ENCODE measurements around the gene CDIPT.
"Not testable (repeated sequence)": the region's sequence is repeated elsewhere in the genome, so short reads cannot be mapped to it uniquely, and the experiment has no call there.

Gene CDIPT

GRCh38 chr16:29894352-29894751 lies 31.3 kb upstream of the CDIPT start:
- Histone ChIP-seq H3K9me3 (ENCODE audit: control insufficient read depth in 2 of 2, low read length in 2 of 2) (no peaks in the 10 kb centered on the region), H3K4me3 (ENCODE audit: low read length in 2 of 2) (no peak overlapping the region), H3K9ac (ENCODE audit: low read length in 2 of 2) (no peak overlapping the region), H3K27me3 (ENCODE audit: control insufficient read depth in 1 of 2, insufficient read depth in 2 of 2, low read length in 2 of 2) (peaks cover 17 to 18% of the 10 kb centered on the region in 2 donors), H3K27ac (ENCODE audit: low read length) (no peak overlapping the region), H3K4me1 (ENCODE audit: control insufficient read depth, insufficient read depth, low read length) (no peaks in the 10 kb centered on the region), H3K36me3 (ENCODE audit: control insufficient read depth in 2 of 2, insufficient read depth in 2 of 2, low read length in 2 of 2) (no peaks in the 10 kb centered on the region)

- H3K9me3 ChIP-seq (ENCODE audit: control insufficient read depth in 2 of 2, low read length in 2 of 2), result no peaks in the 10 kb centered on the region
- no peaks in the 10 kb centered on the region for H3K36me3 ChIP-seq (ENCODE audit: control insufficient read depth in 2 of 2, insufficient read depth in 2 of 2, low read length in 2 of 2)
- H3K9ac ChIP-seq (ENCODE audit: low read length in 2 of 2), result no peak overlapping the region
- H3K4me1 ChIP-seq (ENCODE audit: control insufficient read depth, insufficient read depth, low read length), result no peaks in the 10 kb centered on the region
- H3K27ac ChIP-seq (ENCODE audit: low read length), result no peak overlapping the region
- H3K4me3 ChIP-seq (ENCODE audit: low read length in 2 of 2), result no peak overlapping the region
- H3K27me3 ChIP-seq (ENCODE audit: control insufficient read depth in 1 of 2, insufficient read depth in 2 of 2, low read length in 2 of 2), result peaks cover 14% of the 10 kb centered on the region in 2 donors
These were observed 30.5 kb upstream of the CDIPT start for GRCh38 chr16:29893553-29893952.

- H3K27ac ChIP-seq (ENCODE audit: low read length), result no peak overlapping the region
- no peak overlapping the region for H3K4me3 ChIP-seq (ENCODE audit: low read length in 2 of 2)
- no peaks in the 10 kb centered on the region for H3K9me3 ChIP-seq (ENCODE audit: control insufficient read depth in 2 of 2, low read length in 2 of 2)
- no peaks in the 10 kb centered on the region for H3K36me3 ChIP-seq (ENCODE audit: control insufficient read depth in 2 of 2, insufficient read depth in 2 of 2, low read length in 2 of 2)
- peaks cover 4% of the 10 kb centered on the region in 2 donors for H3K27me3 ChIP-seq (ENCODE audit: control insufficient read depth in 1 of 2, insufficient read depth in 2 of 2, low read length in 2 of 2)
- H3K4me1 ChIP-seq (ENCODE audit: control insufficient read depth, insufficient read depth, low read length), result no peaks in the 10 kb centered on the region
- no peak overlapping the region for H3K9ac ChIP-seq (ENCODE audit: low read length in 2 of 2)
These were observed 29.4 kb upstream of the CDIPT start for GRCh38 chr16:29892458-29892813.

- H3K36me3 ChIP-seq (ENCODE audit: control insufficient read depth in 2 of 2, insufficient read depth in 2 of 2, low read length in 2 of 2), result no peaks in the 10 kb centered on the region
These were observed 28.8 kb upstream of the CDIPT start for GRCh38 chr16:29891525-29892457.

GRCh38 chr16:29889372-29889771 lies 26.3 kb upstream of the CDIPT start:
- not testable (repeated sequence) for H3K9me3 ChIP-seq (ENCODE audit: control insufficient read depth in 2 of 2, low read length in 2 of 2); H3K4me1 ChIP-seq (ENCODE audit: control insufficient read depth, insufficient read depth, low read length); H3K4me3 ChIP-seq (ENCODE audit: low read length in 2 of 2); H3K9ac ChIP-seq (ENCODE audit: low read length in 2 of 2); H3K27ac ChIP-seq (ENCODE audit: low read length); H3K36me3 ChIP-seq (ENCODE audit: control insufficient read depth in 2 of 2, insufficient read depth in 2 of 2, low read length in 2 of 2); H3K27me3 ChIP-seq (ENCODE audit: control insufficient read depth in 1 of 2, insufficient read depth in 2 of 2, low read length in 2 of 2)

More at GRCh38 chr16:29891525-29892457, 28.8 kb upstream of the CDIPT start:
- H3K4me1 ChIP-seq (ENCODE audit: control insufficient read depth, insufficient read depth, low read length), result no peaks in the 10 kb centered on the region
- no peak overlapping the region for H3K4me3 ChIP-seq (ENCODE audit: low read length in 2 of 2)
- H3K9me3 ChIP-seq (ENCODE audit: control insufficient read depth in 2 of 2, low read length in 2 of 2), result no peaks in the 10 kb centered on the region
- H3K27ac ChIP-seq (ENCODE audit: low read length), result no peak overlapping the region
- H3K9ac ChIP-seq (ENCODE audit: low read length in 2 of 2), result no peak overlapping the region
- H3K27me3 ChIP-seq (ENCODE audit: control insufficient read depth in 1 of 2, insufficient read depth in 2 of 2, low read length in 2 of 2), result peaks cover 0 to 2% of the 10 kb centered on the region in 2 donors

- Histone ChIP-seq H3K27me3 (ENCODE audit: control insufficient read depth in 1 of 2, insufficient read depth in 2 of 2, low read length in 2 of 2) (peaks cover 3% of the 10 kb centered on the region in 2 donors), H3K4me3 (ENCODE audit: low read length in 2 of 2) (no peak overlapping the region), H3K9ac (ENCODE audit: low read length in 2 of 2) (no peak overlapping the region), H3K4me1 (ENCODE audit: control insufficient read depth, insufficient read depth, low read length) (no peaks in the 10 kb centered on the region), H3K36me3 (ENCODE audit: control insufficient read depth in 2 of 2, insufficient read depth in 2 of 2, low read length in 2 of 2) (no peaks in the 10 kb centered on the region), H3K27ac (ENCODE audit: low read length) (no peak overlapping the region), H3K9me3 (ENCODE audit: control insufficient read depth in 2 of 2, low read length in 2 of 2) (no peaks in the 10 kb centered on the region)
These were observed 21.0 kb upstream of the CDIPT start for GRCh38 chr16:29883987-29884386.

- Histone ChIP-seq H3K27me3 (ENCODE audit: control insufficient read depth in 1 of 2, insufficient read depth in 2 of 2, low read length in 2 of 2) (peaks cover 19 to 25% of the 10 kb centered on the region in 2 donors), H3K4me3 (ENCODE audit: low read length in 2 of 2) (no peak overlapping the region), H3K27ac (ENCODE audit: low read length) (no peak overlapping the region), H3K36me3 (ENCODE audit: control insufficient read depth in 2 of 2, insufficient read depth in 2 of 2, low read length in 2 of 2) (no peaks in the 10 kb centered on the region), H3K9ac (ENCODE audit: low read length in 2 of 2) (no peak overlapping the region), H3K4me1 (ENCODE audit: control insufficient read depth, insufficient read depth, low read length) (peaks cover 3% of the 10 kb centered on the region), H3K9me3 (ENCODE audit: control insufficient read depth in 2 of 2, low read length in 2 of 2) (no peaks in the 10 kb centered on the region)
These were observed 18.0 kb upstream of the CDIPT start for GRCh38 chr16:29881050-29881449.

GRCh38 chr16:29878172-29878571 lies 15.1 kb upstream of the CDIPT start:
- Histone ChIP-seq H3K27me3 (ENCODE audit: control insufficient read depth in 1 of 2, insufficient read depth in 2 of 2, low read length in 2 of 2) (peaks cover 24 to 25% of the 10 kb centered on the region in 2 donors), H3K4me3 (ENCODE audit: low read length in 2 of 2) (no peak overlapping the region), H3K9me3 (ENCODE audit: control insufficient read depth in 2 of 2, low read length in 2 of 2) (no peaks in the 10 kb centered on the region)

GRCh38 chr16:29877266-29877961 lies 14.4 kb upstream of the CDIPT start:
- H3K4me3 ChIP-seq (ENCODE audit: low read length in 2 of 2), result no peak overlapping the region
- no peak overlapping the region for H3K27ac ChIP-seq (ENCODE audit: low read length)
- peaks cover 3% of the 10 kb centered on the region for H3K4me1 ChIP-seq (ENCODE audit: control insufficient read depth, insufficient read depth, low read length)
- no peaks in the 10 kb centered on the region for H3K36me3 ChIP-seq (ENCODE audit: control insufficient read depth in 2 of 2, insufficient read depth in 2 of 2, low read length in 2 of 2)
- H3K9ac ChIP-seq (ENCODE audit: low read length in 2 of 2), result no peak overlapping the region
- peaks cover 24 to 25% of the 10 kb centered on the region in 2 donors for H3K27me3 ChIP-seq (ENCODE audit: control insufficient read depth in 1 of 2, insufficient read depth in 2 of 2, low read length in 2 of 2)
- no peaks in the 10 kb centered on the region for H3K9me3 ChIP-seq (ENCODE audit: control insufficient read depth in 2 of 2, low read length in 2 of 2)

More at GRCh38 chr16:29878172-29878571, 15.1 kb upstream of the CDIPT start:
- Histone ChIP-seq H3K9ac (ENCODE audit: low read length in 2 of 2) (no peak overlapping the region), H3K36me3 (ENCODE audit: control insufficient read depth in 2 of 2, insufficient read depth in 2 of 2, low read length in 2 of 2) (no peaks in the 10 kb centered on the region), H3K27ac (ENCODE audit: low read length) (no peak overlapping the region), H3K4me1 (ENCODE audit: control insufficient read depth, insufficient read depth, low read length) (peaks cover 3% of the 10 kb centered on the region)

- no peak overlapping the region for H3K9ac ChIP-seq (ENCODE audit: low read length in 2 of 2)
- no peaks in the 10 kb centered on the region for H3K36me3 ChIP-seq (ENCODE audit: control insufficient read depth in 2 of 2, insufficient read depth in 2 of 2, low read length in 2 of 2)
- H3K27ac ChIP-seq (ENCODE audit: low read length), result no peak overlapping the region
- H3K4me3 ChIP-seq (ENCODE audit: low read length in 2 of 2), result peak overlapping the region in 1 of 2 donors; percentile 35
- H3K27me3 ChIP-seq (ENCODE audit: control insufficient read depth in 1 of 2, insufficient read depth in 2 of 2, low read length in 2 of 2), result peaks cover 24 to 25% of the 10 kb centered on the region in 2 donors
- H3K4me1 ChIP-seq (ENCODE audit: control insufficient read depth, insufficient read depth, low read length), result peaks cover 3% of the 10 kb centered on the region
- H3K9me3 ChIP-seq (ENCODE audit: control insufficient read depth in 2 of 2, low read length in 2 of 2), result no peaks in the 10 kb centered on the region
These were observed 13.7 kb upstream of the CDIPT start for GRCh38 chr16:29876594-29877249.
